Measurements from ENCODE around the gene RNF151.

RNF151 gene

DNA sequence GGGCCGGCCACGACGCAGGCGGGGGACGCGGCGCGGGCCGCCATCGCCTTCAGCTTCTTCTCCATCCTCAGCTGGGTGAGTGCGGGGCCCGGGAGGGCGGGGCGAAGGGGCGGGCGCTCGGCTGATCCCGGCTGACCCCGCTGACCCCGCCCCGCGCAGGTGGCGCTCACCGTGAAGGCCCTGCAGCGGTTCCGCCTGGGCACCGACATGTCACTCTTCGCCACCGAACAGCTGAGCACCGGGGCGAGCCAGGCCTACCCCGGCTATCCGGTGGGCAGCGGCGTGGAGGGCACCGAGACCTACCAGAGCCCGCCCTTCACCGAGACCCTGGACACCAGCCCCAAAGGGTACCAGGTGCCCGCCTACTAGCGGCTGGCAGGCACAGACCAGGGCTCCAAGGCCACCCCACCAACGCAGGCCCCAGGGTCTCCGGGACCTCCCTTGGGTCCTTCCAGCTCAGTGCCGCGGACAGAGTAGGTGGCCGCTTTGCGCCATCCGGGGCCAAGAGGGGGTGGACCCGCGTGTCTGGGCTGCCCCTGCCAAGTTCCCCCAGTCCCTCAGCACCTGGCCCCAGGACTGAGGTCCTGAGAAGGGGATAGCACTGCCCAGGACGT, 26.2 kb downstream of the RNF151 start:
- H3K36me3 ChIP-seq (ENCODE audit: control insufficient read depth in 1 of 2, insufficient read depth in 2 of 2, low read length in 2 of 2): peaks cover 5 to 10% of the 10 kb centered on the region in 2 experiments
- no peak overlapping the region for H4K12ac ChIP-seq (ENCODE audit: low read depth, low read length)
- H3K9ac ChIP-seq (ENCODE audit: low read length): no peak overlapping the region
- H2AFZ ChIP-seq (ENCODE audit: insufficient read depth, low read length, poor library complexity): peak overlapping the region; percentile 28
- H3K4me3 ChIP-seq (ENCODE audit: low read depth, low read length): peak overlapping the region; percentile 32
- no peak overlapping the region for H3K23ac ChIP-seq (ENCODE audit: low read length)
- no peak overlapping the region for H2BK120ac ChIP-seq (ENCODE audit: insufficient read depth, low read length, poor library complexity)
- no peak for DNase-seq
- H3K4me1 ChIP-seq (ENCODE audit: control insufficient read depth in 1 of 2, insufficient read depth in 2 of 2, low read length in 2 of 2): peaks cover 9 to 18% of the 10 kb centered on the region in 2 experiments
- H3K4me2 ChIP-seq (ENCODE audit: low read length): peak overlapping the region; percentile 42
- no peak overlapping the region for H3K27ac ChIP-seq (ENCODE audit: low read depth, low read length)
- H3K27me3 ChIP-seq (ENCODE audit: insufficient read depth, low read length): peaks cover 33% of the 10 kb centered on the region
- peaks cover 19% of the 10 kb centered on the region for H3K9me3 ChIP-seq (ENCODE audit: insufficient read depth, low read depth, low read length)
- WGBS (ENCODE audit: extremely low coverage, insufficient coverage, insufficient read length): no CpG with 5 or more reads among the region's 50 CpGs
- no peak overlapping the region for H4K91ac ChIP-seq (ENCODE audit: low read depth, low read length)
- no peak overlapping the region for H3K18ac ChIP-seq (ENCODE audit: low read length)
- H2BK12ac ChIP-seq (ENCODE audit: low read length): no peak overlapping the region
- H2BK5ac ChIP-seq (ENCODE audit: low read depth, low read length, poor library complexity): no peak overlapping the region
- peaks cover 5% of the 10 kb centered on the region for H3K79me1 ChIP-seq (ENCODE audit: low read length)
- no peak overlapping the region for H3K14ac ChIP-seq (ENCODE audit: low read length)
- H3K79me2 ChIP-seq (ENCODE audit: control insufficient read depth, insufficient read depth, low read length, poor library complexity): no peaks in the 10 kb centered on the region
- H3K4ac ChIP-seq (ENCODE audit: low read depth, low read length): no peak overlapping the region
- peak overlapping the region; percentile 44 for H4K8ac ChIP-seq (ENCODE audit: low read depth, low read length)
- no peak overlapping the region for H2AK5ac ChIP-seq (ENCODE audit: low read length)

DNA sequence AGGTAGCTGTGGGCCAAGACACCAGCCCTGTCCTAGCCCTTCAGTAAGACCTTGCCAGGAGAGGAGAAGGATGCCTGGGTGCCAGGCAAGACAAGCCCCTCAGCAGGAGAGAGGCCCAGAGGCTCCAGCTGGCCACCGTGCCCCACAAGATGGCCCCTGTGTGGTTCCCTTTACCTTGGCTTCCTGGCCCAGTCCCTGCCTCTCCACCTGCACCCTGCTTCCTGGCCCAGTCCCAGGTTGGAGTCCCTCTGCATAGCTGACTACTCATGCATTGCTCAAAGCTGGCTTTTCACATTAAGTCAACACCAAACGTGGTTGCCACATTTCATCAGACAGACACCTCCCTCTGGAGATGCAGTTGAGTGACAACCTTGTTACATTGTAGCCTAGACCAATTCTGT, 27.1 kb downstream of the RNF151 start:
- no peak overlapping the region for H3K23ac ChIP-seq (ENCODE audit: low read length)
- no peak overlapping the region for H3K27ac ChIP-seq (ENCODE audit: low read depth, low read length)
- H4K91ac ChIP-seq (ENCODE audit: low read depth, low read length): no peak overlapping the region
- H3K14ac ChIP-seq (ENCODE audit: low read length): no peak overlapping the region
- DNase-seq: peak in 1 of 2 donors; percentile 36
- no peak overlapping the region for H3K4me3 ChIP-seq (ENCODE audit: low read depth, low read length)
- peaks cover 14 to 20% of the 10 kb centered on the region in 2 experiments for H3K36me3 ChIP-seq (ENCODE audit: control insufficient read depth in 1 of 2, insufficient read depth in 2 of 2, low read length in 2 of 2)
- H2BK5ac ChIP-seq (ENCODE audit: low read depth, low read length, poor library complexity): no peak overlapping the region
- H2AFZ ChIP-seq (ENCODE audit: insufficient read depth, low read length, poor library complexity): no peak overlapping the region
- no CpG with 5 or more reads among the region's 2 CpGs for WGBS (ENCODE audit: extremely low coverage, insufficient coverage, insufficient read length)
- peaks cover 9 to 18% of the 10 kb centered on the region in 2 experiments for H3K4me1 ChIP-seq (ENCODE audit: control insufficient read depth in 1 of 2, insufficient read depth in 2 of 2, low read length in 2 of 2)
- H3K9ac ChIP-seq (ENCODE audit: low read length): no peak overlapping the region
- no peak overlapping the region for H3K4ac ChIP-seq (ENCODE audit: low read depth, low read length)
- peaks cover 19% of the 10 kb centered on the region for H3K9me3 ChIP-seq (ENCODE audit: insufficient read depth, low read depth, low read length)
- peaks cover 31% of the 10 kb centered on the region for H3K27me3 ChIP-seq (ENCODE audit: insufficient read depth, low read length)
- H4K8ac ChIP-seq (ENCODE audit: low read depth, low read length): no peak overlapping the region
- no peak overlapping the region for H3K18ac ChIP-seq (ENCODE audit: low read length)
- H3K79me2 ChIP-seq (ENCODE audit: control insufficient read depth, insufficient read depth, low read length, poor library complexity): no peaks in the 10 kb centered on the region
- no peak overlapping the region for H2BK12ac ChIP-seq (ENCODE audit: low read length)
- peaks cover 5% of the 10 kb centered on the region for H3K79me1 ChIP-seq (ENCODE audit: low read length)
- no peak overlapping the region for H3K4me2 ChIP-seq (ENCODE audit: low read length)
- no peak overlapping the region for H4K12ac ChIP-seq (ENCODE audit: low read depth, low read length)
- H2AK5ac ChIP-seq (ENCODE audit: low read length): no peak overlapping the region
- no peak overlapping the region for H2BK120ac ChIP-seq (ENCODE audit: insufficient read depth, low read length, poor library complexity)

DNA sequence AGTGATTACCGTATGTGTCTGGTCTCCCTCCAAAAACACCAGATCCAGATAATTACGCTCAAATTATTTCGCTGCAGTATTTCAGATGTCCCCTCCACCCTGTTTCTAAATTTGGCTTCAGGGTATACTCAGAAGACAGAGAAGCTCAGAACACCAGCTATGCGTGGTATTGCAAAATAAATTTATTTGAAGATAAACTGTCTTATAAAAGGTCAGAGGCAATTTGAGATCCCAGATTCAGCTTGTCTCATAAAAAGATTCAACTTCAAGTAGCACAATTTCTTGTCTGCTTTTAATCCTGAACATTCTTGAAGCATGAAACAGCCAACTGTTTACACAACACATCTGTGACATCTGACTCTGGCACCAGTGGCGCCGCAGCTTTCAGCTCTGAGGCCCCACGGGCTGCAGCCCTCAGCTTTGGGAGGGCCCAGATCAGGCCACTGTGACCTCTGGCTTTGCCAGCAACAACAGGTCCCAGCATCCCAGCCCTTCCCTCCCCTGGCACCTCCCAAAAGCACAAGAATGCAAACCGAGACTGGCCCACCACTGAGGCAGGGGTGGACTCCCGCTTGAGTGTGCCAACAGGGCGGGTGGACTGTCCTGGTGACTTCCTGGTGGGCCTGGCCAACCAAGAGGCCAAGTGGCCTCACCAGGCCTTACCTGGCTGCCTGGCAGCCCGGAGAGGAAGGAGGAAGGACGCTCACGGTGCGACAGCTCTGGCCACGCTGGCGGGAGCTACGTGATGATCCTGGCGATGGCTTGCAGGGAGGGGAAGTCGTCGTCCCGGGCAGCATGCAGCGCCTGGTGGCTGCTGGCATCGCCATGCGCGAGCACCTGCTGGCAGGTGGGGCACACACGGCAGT, 31.1 kb downstream of the RNF151 start:
- Histone ChIP-seq H3K36me3 (ENCODE audit: control insufficient read depth in 1 of 2, insufficient read depth in 2 of 2, low read length in 2 of 2) (peaks cover 53 to 58% of the 10 kb centered on the region in 2 experiments), H3K9me3 (ENCODE audit: insufficient read depth, low read depth, low read length) (peaks cover 2% of the 10 kb centered on the region), H4K12ac (ENCODE audit: low read depth, low read length) (no peak overlapping the region), H3K79me1 (ENCODE audit: low read length) (no peaks in the 10 kb centered on the region), H3K14ac (ENCODE audit: low read length) (no peak overlapping the region), H2AFZ (ENCODE audit: insufficient read depth, low read length, poor library complexity) (no peak overlapping the region), H3K4me1 (ENCODE audit: control insufficient read depth in 1 of 2, insufficient read depth in 2 of 2, low read length in 2 of 2) (no peaks in the 10 kb centered on the region), H2BK12ac (ENCODE audit: low read length) (no peak overlapping the region), H4K8ac (ENCODE audit: low read depth, low read length) (no peak overlapping the region), H3K23ac (ENCODE audit: low read length) (no peak overlapping the region), H3K18ac (ENCODE audit: low read length) (no peak overlapping the region), H2AK5ac (ENCODE audit: low read length) (no peak overlapping the region), H2BK120ac (ENCODE audit: insufficient read depth, low read length, poor library complexity) (no peak overlapping the region), H3K79me2 (ENCODE audit: control insufficient read depth, insufficient read depth, low read length, poor library complexity) (no peaks in the 10 kb centered on the region), H3K27ac (ENCODE audit: low read depth, low read length) (no peak overlapping the region), H3K27me3 (ENCODE audit: insufficient read depth, low read length) (no peaks in the 10 kb centered on the region), H4K91ac (ENCODE audit: low read depth, low read length) (no peak overlapping the region), H3K9ac (ENCODE audit: low read length) (no peak overlapping the region), H3K4ac (ENCODE audit: low read depth, low read length) (no peak overlapping the region), H3K4me3 (ENCODE audit: low read depth, low read length) (no peak overlapping the region), H3K4me2 (ENCODE audit: low read length) (no peak overlapping the region), H2BK5ac (ENCODE audit: low read depth, low read length, poor library complexity) (no peak overlapping the region)
- no CpG with 5 or more reads among the region's 26 CpGs for WGBS (ENCODE audit: extremely low coverage, insufficient coverage, insufficient read length)
- DNase-seq: no peak

DNA sequence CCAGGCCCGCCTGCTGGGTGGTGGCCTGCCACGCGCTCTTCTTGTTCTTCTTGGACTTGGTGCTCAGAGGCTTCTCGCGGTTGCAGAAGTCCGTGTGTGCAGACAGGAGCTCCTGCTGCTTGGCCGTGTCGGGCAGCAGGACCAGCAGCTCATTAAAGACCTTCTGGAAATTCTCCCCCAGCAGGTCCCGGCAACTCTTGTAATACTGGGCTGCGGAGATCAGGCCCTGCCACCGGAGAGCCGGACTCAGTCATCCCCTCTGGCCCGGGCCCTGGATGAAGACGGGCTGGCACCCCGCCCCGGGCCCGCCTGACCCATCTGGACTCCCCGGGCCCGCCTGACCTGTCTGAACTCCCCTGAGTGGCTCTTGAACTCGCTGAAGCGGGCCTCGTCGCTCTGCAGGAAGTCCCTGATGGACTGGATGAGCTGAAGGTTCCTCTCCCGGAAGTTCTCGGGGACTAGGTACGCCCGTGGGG, 31.7 kb downstream of the RNF151 start:
- no peaks in the 10 kb centered on the region for H3K9me3 ChIP-seq (ENCODE audit: insufficient read depth, low read depth, low read length)
- no peak overlapping the region for H4K12ac ChIP-seq (ENCODE audit: low read depth, low read length)

More for the DNA sequence above, 31.7 kb downstream of the RNF151 start:
- no peak overlapping the region for H3K18ac ChIP-seq (ENCODE audit: low read length)
- no peak overlapping the region for H3K14ac ChIP-seq (ENCODE audit: low read length)
- DNase-seq: no peak
- H3K79me2 ChIP-seq (ENCODE audit: control insufficient read depth, insufficient read depth, low read length, poor library complexity): no peaks in the 10 kb centered on the region
- H2BK120ac ChIP-seq (ENCODE audit: insufficient read depth, low read length, poor library complexity): no peak overlapping the region
- H2AFZ ChIP-seq (ENCODE audit: insufficient read depth, low read length, poor library complexity): no peak overlapping the region
- no peak overlapping the region for H3K4me3 ChIP-seq (ENCODE audit: low read depth, low read length)
- H3K9ac ChIP-seq (ENCODE audit: low read length): no peak overlapping the region
- peaks cover 59 to 65% of the 10 kb centered on the region in 2 experiments for H3K36me3 ChIP-seq (ENCODE audit: control insufficient read depth in 1 of 2, insufficient read depth in 2 of 2, low read length in 2 of 2)
- H3K4ac ChIP-seq (ENCODE audit: low read depth, low read length): no peak overlapping the region
- no peak overlapping the region for H4K8ac ChIP-seq (ENCODE audit: low read depth, low read length)
- H3K79me1 ChIP-seq (ENCODE audit: low read length): no peaks in the 10 kb centered on the region
- no peak overlapping the region for H3K23ac ChIP-seq (ENCODE audit: low read length)
- no peaks in the 10 kb centered on the region for H3K27me3 ChIP-seq (ENCODE audit: insufficient read depth, low read length)
- no peak overlapping the region for H3K4me2 ChIP-seq (ENCODE audit: low read length)
- H4K91ac ChIP-seq (ENCODE audit: low read depth, low read length): no peak overlapping the region
- H2BK5ac ChIP-seq (ENCODE audit: low read depth, low read length, poor library complexity): no peak overlapping the region
- no peak overlapping the region for H2BK12ac ChIP-seq (ENCODE audit: low read length)
- no peak overlapping the region for H2AK5ac ChIP-seq (ENCODE audit: low read length)
- no peak overlapping the region for H3K27ac ChIP-seq (ENCODE audit: low read depth, low read length)
- H3K4me1 ChIP-seq (ENCODE audit: control insufficient read depth in 1 of 2, insufficient read depth in 2 of 2, low read length in 2 of 2): no peaks in the 10 kb centered on the region
- WGBS (ENCODE audit: extremely low coverage, insufficient coverage, insufficient read length): no CpG with 5 or more reads among the region's 27 CpGs
